AG09309 (cell line): ENCODE results near the gene CCT7.

ENCODE experiments used
- DNase-seq: peaks from one replicate; pipeline ENCODE4 v3.0.0-alpha.2; 2010; ENCODE audit warnings: low read depth
- H3K4me3 ChIP-seq: 2 replicates; pipeline ENCODE4 v1.5.1; 2011; ENCODE audit warnings: mild to moderate bottlenecking, low read depth, low read length, moderate library complexity; ENCODE audit not compliant: control insufficient read depth
- CTCF ChIP-seq: IDR thresholded peaks from 2 replicates; pipeline ENCODE4 v1.5.1; 2011; ENCODE audit warnings: mild to moderate bottlenecking, low read depth, low read length, inconsistent platforms; ENCODE audit not compliant: insufficient read depth, control insufficient read depth; ENCODE audit errors: missing control alignments

CCT7 gene

GRCh38 chr2:73223821-73224220 is 10.3 kb upstream of the CCT7 start:
- H3K4me3 ChIP-seq: no peak overlapping the region
- no peak for TF ChIP-seq CTCF
- no peak for DNase-seq

GRCh38 chr2:73225513-73226360 is 8.4 kb upstream of the CCT7 start:
- no peak for DNase-seq

GRCh38 chr2:73227086-73227485 is 7.0 kb upstream of the CCT7 start:
- H3K4me3 ChIP-seq: no peak overlapping the region
- DNase-seq: no peak
- TF ChIP-seq CTCF: no peak

More at GRCh38 chr2:73225513-73226360, 8.4 kb upstream of the CCT7 start:
- no peak for TF ChIP-seq CTCF
- H3K4me3 ChIP-seq: no peak overlapping the region

DNA sequence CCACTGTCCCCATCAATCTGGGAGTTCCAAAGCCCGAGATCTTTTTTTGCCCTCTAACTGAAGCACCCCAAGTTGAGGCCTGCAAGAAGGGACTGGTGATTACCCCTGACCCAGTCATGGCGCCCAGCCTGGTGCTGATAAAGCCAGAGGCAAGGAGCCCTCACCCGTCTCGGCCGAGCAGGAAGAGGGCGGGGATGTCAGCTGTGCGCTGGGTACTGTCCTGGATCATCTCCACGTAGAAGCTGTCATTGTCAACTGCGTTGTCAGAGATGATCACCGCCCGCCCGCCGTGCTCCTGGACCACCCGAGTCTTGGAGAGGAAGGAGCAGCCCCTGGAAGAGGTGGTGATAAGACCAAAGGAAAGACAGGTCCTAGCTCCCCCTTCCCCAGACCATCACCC is 5.5 kb upstream of the CCT7 start:
- DNase-seq: no peak
- no peak overlapping the region for H3K4me3 ChIP-seq
- no peak for TF ChIP-seq CTCF

GRCh38 chr2:73232403-73233153 is 1.5 kb upstream of the CCT7 start:
- no peak for TF ChIP-seq CTCF
- no peak for DNase-seq
- H3K4me3 ChIP-seq: peak overlapping the region; percentile 95

- peak; percentile 98 for DNase-seq
- H3K4me3 ChIP-seq: peak within 1 kb of the TSS; percentile 95
- no peak for TF ChIP-seq CTCF
Observed at GRCh38 chr2:73233154-73233931, 765 bp upstream of the CCT7 start, which contains the start of gene PRADC1. PRADC1 (minus strand) TSS chr2:73233239; CDS start chr2:73233160, 79 bp downstream.
